ENCODE results near the gene SLC4A3.

SLC4A3 gene

DNA sequence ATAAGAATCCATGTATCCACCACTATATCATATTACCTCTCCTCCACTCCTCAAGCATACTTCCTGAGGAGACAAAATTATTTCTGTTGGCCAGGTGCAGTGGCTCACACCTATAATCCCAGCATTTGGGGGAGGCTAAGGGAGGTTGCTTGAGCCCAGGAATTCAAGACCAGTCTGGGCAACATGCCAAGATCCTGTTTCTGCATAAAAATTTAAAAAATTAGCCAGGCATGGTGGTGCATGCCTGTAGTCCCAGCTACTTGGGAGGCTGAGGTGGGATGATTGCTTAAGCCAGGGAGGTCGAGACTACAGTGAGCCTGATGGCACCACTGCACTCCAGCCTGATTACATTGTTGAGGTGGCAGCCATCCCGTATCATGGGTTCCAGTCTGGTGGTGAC is 46.1 kb upstream of the SLC4A3 start:
- no peak overlapping the region for H2AFZ ChIP-seq (ENCODE audit: low read depth, low read length)
- no peak for DNase-seq
- H3K79me2 ChIP-seq (ENCODE audit: insufficient read depth, low read length): no peaks in the 10 kb centered on the region
- peaks cover 6% of the 10 kb centered on the region for H3K27me3 ChIP-seq (ENCODE audit: insufficient read depth, low read length, poor library complexity)
- H3K9me3 ChIP-seq (ENCODE audit: insufficient read depth, low read length, severe bottlenecking): no peaks in the 10 kb centered on the region
- ATAC-seq (ENCODE audit: insufficient read depth, low read depth): no peak
- H3K27ac ChIP-seq (ENCODE audit: low read length): no peak overlapping the region
- H3K4me3 ChIP-seq (ENCODE audit: low read depth in 1 of 2, low read length in 2 of 2): no peak overlapping the region
- no peak overlapping the region for H3K9ac ChIP-seq (ENCODE audit: low read depth, low read length)
- no peaks in the 10 kb centered on the region for H3K36me3 ChIP-seq (ENCODE audit: insufficient read depth, low read length)
- no peaks in the 10 kb centered on the region for H4K20me1 ChIP-seq (ENCODE audit: insufficient read depth, low read length)
- no peak overlapping the region for H3K4me2 ChIP-seq (ENCODE audit: insufficient read depth, low read length)
- H3K4me1 ChIP-seq (ENCODE audit: insufficient read depth, low read length): no peaks in the 10 kb centered on the region
- no peak for TF ChIP-seq EZH2 (IDR thresholded peaks at IDR 0.05; ENCODE audit: borderline replicate concordance, low read depth, low read length, severe bottlenecking)
- TF ChIP-seq, protein P1, sequence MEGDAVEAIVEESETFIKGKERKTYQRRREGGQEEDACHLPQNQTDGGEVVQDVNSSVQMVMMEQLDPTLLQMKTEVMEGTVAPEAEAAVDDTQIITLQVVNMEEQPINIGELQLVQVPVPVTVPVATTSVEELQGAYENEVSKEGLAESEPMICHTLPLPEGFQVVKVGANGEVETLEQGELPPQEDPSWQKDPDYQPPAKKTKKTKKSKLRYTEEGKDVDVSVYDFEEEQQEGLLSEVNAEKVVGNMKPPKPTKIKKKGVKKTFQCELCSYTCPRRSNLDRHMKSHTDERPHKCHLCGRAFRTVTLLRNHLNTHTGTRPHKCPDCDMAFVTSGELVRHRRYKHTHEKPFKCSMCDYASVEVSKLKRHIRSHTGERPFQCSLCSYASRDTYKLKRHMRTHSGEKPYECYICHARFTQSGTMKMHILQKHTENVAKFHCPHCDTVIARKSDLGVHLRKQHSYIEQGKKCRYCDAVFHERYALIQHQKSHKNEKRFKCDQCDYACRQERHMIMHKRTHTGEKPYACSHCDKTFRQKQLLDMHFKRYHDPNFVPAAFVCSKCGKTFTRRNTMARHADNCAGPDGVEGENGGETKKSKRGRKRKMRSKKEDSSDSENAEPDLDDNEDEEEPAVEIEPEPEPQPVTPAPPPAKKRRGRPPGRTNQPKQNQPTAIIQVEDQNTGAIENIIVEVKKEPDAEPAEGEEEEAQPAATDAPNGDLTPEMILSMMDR (IDR thresholded peaks at IDR 0.05; ENCODE audit: borderline replicate concordance, extremely low read depth, low read length, poor library complexity, severe bottlenecking): no peak

DNA sequence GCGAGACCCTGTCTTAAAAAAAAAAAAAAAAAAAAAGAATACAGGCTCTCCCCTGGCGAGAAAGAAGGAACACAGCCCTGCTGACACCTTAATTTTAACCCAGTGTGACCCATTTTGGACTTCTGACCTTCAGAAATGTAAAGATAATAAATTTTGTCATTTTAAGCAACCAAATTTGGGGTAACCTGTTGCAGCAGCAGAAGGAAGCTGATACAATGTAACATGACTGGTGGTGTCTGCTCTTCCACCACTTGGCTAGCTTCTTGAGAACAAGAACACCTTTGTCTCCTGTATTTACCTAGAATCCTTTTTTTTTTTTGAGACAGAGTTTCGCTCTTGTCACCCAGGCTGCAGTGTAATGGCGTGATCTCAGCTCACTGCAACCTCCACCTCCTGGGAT is 36.3 kb upstream of the SLC4A3 start:
- no peak overlapping the region for H3K9ac ChIP-seq (ENCODE audit: low read depth, low read length)
- H3K4me1 ChIP-seq (ENCODE audit: insufficient read depth, low read length): no peaks in the 10 kb centered on the region
- H3K27ac ChIP-seq (ENCODE audit: low read length): no peak overlapping the region
- no peak overlapping the region for H3K4me2 ChIP-seq (ENCODE audit: insufficient read depth, low read length)
- ATAC-seq (ENCODE audit: insufficient read depth, low read depth) (no peak), DNase-seq (no peak)
- no peaks in the 10 kb centered on the region for H3K79me2 ChIP-seq (ENCODE audit: insufficient read depth, low read length)
- no peak overlapping the region for H2AFZ ChIP-seq (ENCODE audit: low read depth, low read length)
- no peak for TF ChIP-seq EZH2 (IDR thresholded peaks at IDR 0.05; ENCODE audit: borderline replicate concordance, low read depth, low read length, severe bottlenecking)
- H3K27me3 ChIP-seq (ENCODE audit: insufficient read depth, low read length, poor library complexity): no peaks in the 10 kb centered on the region
- H3K9me3 ChIP-seq (ENCODE audit: insufficient read depth, low read length, severe bottlenecking): no peaks in the 10 kb centered on the region
- no peaks in the 10 kb centered on the region for H3K36me3 ChIP-seq (ENCODE audit: insufficient read depth, low read length)
- H3K4me3 ChIP-seq (ENCODE audit: low read depth in 1 of 2, low read length in 2 of 2): no peak overlapping the region
- no peaks in the 10 kb centered on the region for H4K20me1 ChIP-seq (ENCODE audit: insufficient read depth, low read length)

DNA sequence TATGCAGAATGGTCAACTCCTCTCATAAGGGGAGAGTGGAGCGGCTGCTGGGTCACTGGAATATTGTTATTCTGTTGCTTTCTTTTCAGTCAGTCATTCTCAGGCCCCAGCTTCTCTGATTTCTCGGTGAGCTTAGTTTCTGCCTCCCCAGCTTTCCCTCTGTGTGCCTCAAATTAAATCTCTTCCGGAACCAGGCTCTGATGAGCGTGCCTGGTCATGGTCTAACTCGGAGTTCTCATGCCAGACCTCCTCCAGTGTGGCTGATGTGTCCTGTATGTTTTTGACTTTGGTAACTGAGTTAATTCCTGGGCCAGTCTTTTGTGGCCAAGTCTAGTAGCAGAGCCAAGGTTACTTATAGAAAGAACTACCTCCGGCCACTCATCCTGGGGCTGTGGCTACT is 34.7 kb upstream of the SLC4A3 start:
- no peaks in the 10 kb centered on the region for H3K36me3 ChIP-seq (ENCODE audit: insufficient read depth, low read length)
- peaks cover 8% of the 10 kb centered on the region for H3K4me1 ChIP-seq (ENCODE audit: insufficient read depth, low read length)
- DNase-seq (no peak), ATAC-seq (ENCODE audit: insufficient read depth, low read depth) (no peak)
- no peaks in the 10 kb centered on the region for H4K20me1 ChIP-seq (ENCODE audit: insufficient read depth, low read length)
- H3K4me3 ChIP-seq (ENCODE audit: low read depth in 1 of 2, low read length in 2 of 2): no peak overlapping the region
- H3K27ac ChIP-seq (ENCODE audit: low read length): no peak overlapping the region
- no peak for TF ChIP-seq EZH2 (IDR thresholded peaks at IDR 0.05; ENCODE audit: borderline replicate concordance, low read depth, low read length, severe bottlenecking)
- TF ChIP-seq, protein P1 (IDR thresholded peaks at IDR 0.05; ENCODE audit: borderline replicate concordance, extremely low read depth, low read length, poor library complexity, severe bottlenecking): no peak
- H3K27me3 ChIP-seq (ENCODE audit: insufficient read depth, low read length, poor library complexity): no peaks in the 10 kb centered on the region
- H3K9me3 ChIP-seq (ENCODE audit: insufficient read depth, low read length, severe bottlenecking): no peaks in the 10 kb centered on the region
- no peak overlapping the region; the same call in 1 of the 2 replicates for H2AFZ ChIP-seq (ENCODE audit: low read depth, low read length)
- no peak overlapping the region for H3K9ac ChIP-seq (ENCODE audit: low read depth, low read length)
- no peaks in the 10 kb centered on the region for H3K79me2 ChIP-seq (ENCODE audit: insufficient read depth, low read length)
- no peak overlapping the region for H3K4me2 ChIP-seq (ENCODE audit: insufficient read depth, low read length)

DNA sequence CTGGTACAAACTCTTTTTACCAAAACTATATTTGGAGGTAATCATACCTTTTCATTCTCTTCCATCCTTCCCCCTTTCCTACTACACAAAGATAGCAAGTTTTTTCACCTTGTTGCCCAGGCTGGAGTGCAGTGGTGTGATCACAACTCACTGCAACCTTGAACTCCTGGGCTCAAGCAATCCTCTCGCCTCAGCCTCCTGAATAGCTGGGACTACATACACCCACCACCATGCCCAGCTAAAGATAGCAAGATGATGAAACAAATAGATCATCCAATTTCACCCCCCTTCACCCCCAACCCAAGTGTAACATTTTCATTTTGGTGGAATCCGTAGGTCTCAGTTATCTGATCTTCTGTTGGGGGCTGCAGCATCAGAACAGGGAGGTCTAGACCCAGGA is 34.3 kb upstream of the SLC4A3 start:
- Histone ChIP-seq H3K4me2 (ENCODE audit: insufficient read depth, low read length) (no peak overlapping the region), H4K20me1 (ENCODE audit: insufficient read depth, low read length) (no peaks in the 10 kb centered on the region), H3K36me3 (ENCODE audit: insufficient read depth, low read length) (no peaks in the 10 kb centered on the region), H3K4me3 (ENCODE audit: low read depth in 1 of 2, low read length in 2 of 2) (no peak overlapping the region), H3K4me1 (ENCODE audit: insufficient read depth, low read length) (peaks cover 10% of the 10 kb centered on the region), H2AFZ (ENCODE audit: low read depth, low read length) (no peak overlapping the region), H3K27ac (ENCODE audit: low read length) (no peak overlapping the region), H3K79me2 (ENCODE audit: insufficient read depth, low read length) (peaks cover 3% of the 10 kb centered on the region; the same call in 1 of the 2 replicates), H3K9ac (ENCODE audit: low read depth, low read length) (no peak overlapping the region), H3K27me3 (ENCODE audit: insufficient read depth, low read length, poor library complexity) (no peaks in the 10 kb centered on the region), H3K9me3 (ENCODE audit: insufficient read depth, low read length, severe bottlenecking) (no peaks in the 10 kb centered on the region)
- ATAC-seq (ENCODE audit: insufficient read depth, low read depth) (no peak), DNase-seq (no peak)
- TF ChIP-seq, protein P1 (IDR thresholded peaks at IDR 0.05; ENCODE audit: borderline replicate concordance, extremely low read depth, low read length, poor library complexity, severe bottlenecking): no peak
- no peak for TF ChIP-seq EZH2 (IDR thresholded peaks at IDR 0.05; ENCODE audit: borderline replicate concordance, low read depth, low read length, severe bottlenecking)

All from DND-41 (cell line).